ENCODE results near the gene NBEAL1.
"Not testable (repeated sequence)": the region's sequence is repeated elsewhere in the genome, so short reads cannot be mapped to it uniquely, and the experiment has no call there.

NBEAL1 gene

DNA sequence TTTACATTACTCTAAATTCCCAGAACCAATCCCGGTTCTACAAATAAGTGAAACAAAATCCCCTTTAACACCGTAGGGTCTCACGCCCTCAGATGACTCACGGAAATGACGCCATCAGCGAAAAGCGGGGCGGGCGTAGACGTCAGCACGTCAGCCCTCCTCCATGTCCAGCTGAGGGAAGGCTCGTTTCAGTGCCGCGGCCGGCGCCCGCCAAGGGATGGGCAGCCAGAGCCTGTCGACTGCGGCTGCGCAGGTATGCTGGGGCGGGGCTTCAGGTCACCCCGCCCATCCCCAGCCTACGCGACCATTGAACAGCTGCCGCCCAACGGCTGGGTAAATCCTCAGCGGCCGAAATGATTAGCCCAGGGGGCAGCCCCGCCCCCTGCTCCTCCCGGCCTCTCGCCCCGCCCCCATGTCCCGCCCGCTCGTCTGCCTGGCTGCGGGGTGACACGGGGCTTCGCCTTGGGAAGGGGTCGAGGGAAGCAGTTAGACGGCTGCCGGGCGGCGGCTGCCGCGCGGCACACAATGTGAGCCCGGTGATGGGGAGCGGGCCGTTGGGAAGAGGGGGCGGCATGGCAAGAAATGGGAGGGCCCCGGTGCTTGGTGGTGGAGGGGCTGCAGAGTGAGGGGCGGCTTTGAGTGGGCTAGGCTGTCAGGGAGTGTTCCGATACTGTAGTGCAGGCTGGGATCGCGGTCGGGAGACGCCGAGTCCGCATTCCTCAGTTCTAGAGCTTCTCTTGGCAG is at the start of gene NBEAL1:
TSS of gene NBEAL1 (plus strand) at position 420 of the 744 bp plus-strand sequence. CDS start 1,510 bp downstream, outside the sequence.
- DNase-seq (ENCODE audit: low read depth), result peak; percentile 95

DNA sequence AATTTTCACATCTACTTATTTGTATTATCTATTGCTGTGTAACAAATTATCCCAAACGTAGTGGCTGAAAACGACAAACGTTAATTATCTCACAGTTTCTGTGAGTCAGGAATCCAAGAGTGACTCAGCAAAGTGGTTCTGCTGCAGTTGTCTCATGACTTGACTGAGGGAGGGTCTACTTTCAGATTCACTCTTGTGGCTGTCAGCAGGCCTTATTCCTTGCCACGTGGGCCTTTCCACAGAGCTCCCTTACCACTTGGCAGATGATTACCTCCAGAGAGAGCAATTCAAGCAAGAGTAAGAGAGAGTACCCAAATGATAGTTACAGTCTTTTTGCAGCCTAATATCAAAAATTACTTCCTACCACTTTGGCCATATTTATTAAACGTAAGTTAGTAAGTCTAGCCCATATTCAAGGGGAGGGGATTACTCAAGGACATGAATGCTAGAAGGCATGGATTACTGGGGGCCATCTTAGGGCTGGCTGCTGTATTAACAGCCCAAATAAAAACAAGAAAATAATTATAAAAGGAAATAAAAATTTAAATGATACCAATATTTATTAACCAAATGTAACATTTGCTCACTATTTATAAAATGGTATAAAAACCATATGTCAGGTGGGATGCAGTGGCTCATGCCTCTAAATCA is 48.7 kb upstream of the NBEAL1 start:
- peak; percentile 6 for DNase-seq (ENCODE audit: low read depth)

DNA sequence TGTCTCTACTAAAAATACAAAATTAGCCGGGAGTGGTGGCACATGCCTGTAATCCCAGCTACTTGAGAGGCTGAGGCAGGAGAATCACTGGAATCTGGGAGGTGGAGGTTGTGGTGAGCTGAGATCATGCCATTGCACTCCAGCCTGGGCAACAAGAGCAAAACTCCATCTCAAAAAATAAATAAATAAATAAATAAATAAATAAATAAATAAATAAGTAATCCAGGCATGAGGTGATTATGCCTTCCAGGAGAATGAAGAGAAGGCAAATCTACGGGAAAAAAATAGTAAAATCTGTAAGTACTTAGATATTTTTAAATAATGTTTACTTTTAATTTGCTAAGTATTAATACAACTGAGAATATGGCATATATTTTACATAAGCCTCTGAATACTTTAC is 45.3 kb upstream of the NBEAL1 start:
- DNase-seq (ENCODE audit: low read depth), result not testable (repeated sequence)

DNA sequence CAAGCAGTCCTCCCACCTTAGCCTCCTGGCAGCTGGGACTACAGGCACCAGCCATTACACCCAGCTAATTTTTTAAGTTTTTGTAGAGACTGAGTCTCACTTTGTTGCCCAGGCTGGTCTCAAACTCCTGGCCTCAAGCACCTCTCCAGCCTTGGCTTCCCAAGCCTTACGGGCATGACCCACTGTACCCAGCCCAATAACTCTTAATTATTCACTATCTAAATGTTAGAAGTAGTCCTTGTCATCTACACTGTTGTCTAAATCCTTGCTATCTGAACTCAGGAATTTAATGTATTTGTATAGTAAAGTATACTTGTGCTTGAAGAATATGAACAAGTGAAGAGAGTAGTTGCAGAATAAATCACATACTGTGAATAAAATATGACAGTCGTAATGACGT is 37.9 kb upstream of the NBEAL1 start:
- DNase-seq (ENCODE audit: low read depth), result no peak

GRCh38 chr2:202982779-202983491 is 31.7 kb upstream of the NBEAL1 start:
- DNase-seq (ENCODE audit: low read depth), result no peak

DNA sequence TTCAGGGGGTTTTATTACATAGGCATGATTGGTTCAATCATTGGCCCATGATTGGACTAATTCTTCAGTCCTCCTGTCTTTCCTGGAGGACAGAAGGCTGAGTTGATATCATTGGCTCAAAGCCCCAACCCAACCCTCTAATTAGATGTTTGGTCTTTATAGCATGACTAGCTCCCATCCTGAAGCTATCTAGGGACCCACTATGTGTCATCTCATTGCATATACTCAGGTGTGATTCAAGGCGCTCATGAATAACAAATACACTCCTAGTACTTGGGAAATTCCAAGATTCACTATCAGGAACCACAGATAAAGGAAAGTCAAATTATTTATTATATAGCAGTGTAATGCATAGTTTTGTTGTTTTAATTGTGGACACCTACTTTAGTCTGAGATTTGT is 24.9 kb upstream of the NBEAL1 start:
- DNase-seq (ENCODE audit: low read depth), result no peak

- DNase-seq (ENCODE audit: low read depth), result no peak
Measured at GRCh38 chr2:202990501-202990900, 24.2 kb upstream of the NBEAL1 start.

- DNase-seq (ENCODE audit: low read depth), result not testable (repeated sequence)
Measured at GRCh38 chr2:202997113-202997512, 17.6 kb upstream of the NBEAL1 start.

DNA sequence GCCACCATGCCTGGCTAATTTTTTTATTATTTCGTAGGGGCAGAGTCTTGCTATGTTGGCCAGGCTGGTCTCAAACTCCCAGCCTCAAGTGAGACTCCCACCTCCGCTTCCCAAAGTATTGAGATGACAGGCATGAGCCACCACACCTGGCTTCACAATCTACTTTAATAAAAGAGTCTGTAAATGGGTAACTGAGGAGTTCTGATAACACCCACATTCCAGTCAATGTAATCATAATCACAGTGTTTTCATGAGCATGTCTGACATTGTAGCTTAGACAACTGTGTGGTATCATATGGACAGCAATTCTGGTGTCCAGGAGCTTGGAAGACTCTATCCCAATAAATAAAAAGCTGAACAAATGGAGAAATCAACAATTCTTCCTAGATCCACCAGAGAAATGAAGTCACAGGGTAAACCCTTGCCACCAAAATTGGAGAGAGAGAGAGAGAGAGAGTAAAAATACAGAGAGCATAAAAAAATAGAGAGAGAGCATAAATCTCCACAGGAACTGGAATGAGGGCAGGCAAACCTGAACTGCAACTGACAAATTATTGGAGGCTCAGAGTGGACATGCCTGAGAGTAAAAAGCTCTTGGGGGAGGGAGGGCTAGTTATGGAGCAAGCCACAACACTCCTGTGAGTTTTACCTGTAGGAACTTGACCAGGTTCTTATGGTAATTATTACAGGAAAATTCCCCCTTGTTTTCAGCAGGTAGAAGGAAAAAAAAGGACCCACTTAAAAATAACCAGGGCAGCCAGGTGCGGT is 12.4 kb upstream of the NBEAL1 start:
- DNase-seq (ENCODE audit: low read depth), result no peak

DNA sequence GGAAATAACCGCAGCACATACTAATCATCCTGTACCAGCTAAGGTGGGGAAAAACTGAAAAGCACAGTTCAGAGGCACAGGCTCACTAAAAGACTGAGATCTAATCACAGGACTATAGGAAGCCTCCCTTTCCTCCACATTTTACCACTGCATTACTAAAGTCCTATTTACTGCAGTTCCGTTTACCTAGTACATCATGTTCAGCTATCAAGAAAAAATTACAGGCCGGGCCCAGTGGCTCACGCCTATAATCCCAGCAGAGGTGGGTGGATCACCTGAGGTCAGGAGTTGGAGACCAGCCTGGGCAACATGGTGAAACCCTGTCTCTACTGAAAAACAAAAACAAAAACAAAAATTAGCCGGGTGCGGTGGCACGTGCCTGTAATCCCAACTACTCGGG is 11.0 kb upstream of the NBEAL1 start:
- no peak for DNase-seq (ENCODE audit: low read depth)

DNA sequence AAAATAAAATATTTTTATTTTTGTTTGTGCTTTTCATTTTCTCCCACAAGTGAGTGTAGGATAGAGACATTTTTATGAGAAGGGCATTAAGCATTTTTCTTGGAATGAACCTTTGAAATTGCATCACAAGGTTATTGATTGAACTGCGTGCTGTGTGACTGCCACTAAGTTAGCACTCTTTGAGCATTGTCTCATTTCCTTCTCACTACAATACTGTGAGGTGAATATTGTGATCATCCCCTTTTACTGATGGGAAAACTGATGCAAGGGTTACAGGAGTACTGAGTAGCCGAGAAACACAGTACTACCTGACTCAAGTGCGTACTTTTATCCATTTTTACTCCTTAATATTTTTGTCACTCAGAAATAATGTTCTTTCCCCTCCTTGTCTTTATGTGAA is 2.0 kb downstream of the NBEAL1 start:
- no peak for DNase-seq (ENCODE audit: low read depth)

DNA sequence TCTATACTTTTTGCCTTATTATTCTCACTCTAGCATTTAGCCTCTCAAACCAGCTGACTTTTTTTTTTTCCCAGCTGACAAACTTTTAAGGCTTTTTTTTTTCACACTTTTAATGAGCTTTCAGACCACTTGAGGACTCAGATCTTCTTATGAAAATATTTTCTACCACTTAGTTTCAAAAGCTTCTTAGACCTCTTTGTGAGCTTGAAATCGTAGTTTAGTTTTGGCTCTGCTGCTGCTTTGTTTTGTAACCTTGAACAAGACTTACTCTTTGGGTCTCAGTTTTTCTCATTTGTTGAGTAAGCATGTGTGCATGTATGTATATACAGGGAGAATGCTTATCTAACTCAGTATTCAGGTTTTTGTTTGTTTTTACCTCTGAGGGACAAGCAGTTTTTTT is 3.5 kb downstream of the NBEAL1 start:
- DNase-seq (ENCODE audit: low read depth), result no peak

GRCh38 chr2:203019142-203019541 is 4.5 kb downstream of the NBEAL1 start:
- DNase-seq (ENCODE audit: low read depth), result no peak

DNA sequence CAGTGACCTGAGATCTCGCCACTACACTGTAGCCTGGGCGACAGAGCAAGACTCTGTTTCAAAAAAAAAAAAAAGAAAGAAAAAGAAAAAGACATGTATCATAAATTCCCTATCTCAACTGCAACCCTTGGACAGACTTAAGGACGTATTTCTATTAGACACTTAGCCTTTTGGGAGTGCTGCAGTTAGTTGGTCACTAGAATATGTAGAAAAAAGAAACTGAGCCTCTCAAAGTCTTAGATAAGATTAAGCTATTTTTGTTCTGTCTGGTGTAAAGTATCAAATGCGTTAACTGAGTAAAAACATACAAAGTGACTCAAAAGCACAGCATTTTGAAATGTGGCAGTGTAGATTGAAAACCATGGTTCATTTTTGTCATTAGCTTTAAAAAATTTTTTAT is 7.3 kb downstream of the NBEAL1 start:
- no peak for DNase-seq (ENCODE audit: low read depth)

- no peak for DNase-seq (ENCODE audit: low read depth)
Measured at GRCh38 chr2:203022751-203023150, 8.1 kb downstream of the NBEAL1 start.

GRCh38 chr2:203025592-203025991 is 10.9 kb downstream of the NBEAL1 start:
- no peak for DNase-seq (ENCODE audit: low read depth)

DNA sequence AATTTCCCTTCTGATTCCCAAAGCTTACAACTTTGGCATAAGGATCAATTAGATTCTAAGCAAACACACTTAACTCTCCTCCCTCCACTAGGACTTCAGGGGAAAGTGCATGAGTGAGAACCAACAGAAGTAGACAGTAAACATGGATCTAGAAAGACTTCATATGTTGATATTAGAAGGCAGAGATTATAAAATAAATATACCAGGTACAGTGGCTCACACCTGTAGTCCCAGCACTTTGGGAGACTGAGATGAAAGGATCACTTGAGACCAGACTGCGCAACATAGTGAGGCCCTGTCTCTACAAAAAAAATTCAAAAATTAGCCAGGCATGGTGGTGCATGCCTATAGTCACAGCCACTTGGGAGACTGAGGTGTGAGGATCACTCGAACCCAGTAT is 15.9 kb downstream of the NBEAL1 start:
- no peak for DNase-seq (ENCODE audit: low read depth)

DNA sequence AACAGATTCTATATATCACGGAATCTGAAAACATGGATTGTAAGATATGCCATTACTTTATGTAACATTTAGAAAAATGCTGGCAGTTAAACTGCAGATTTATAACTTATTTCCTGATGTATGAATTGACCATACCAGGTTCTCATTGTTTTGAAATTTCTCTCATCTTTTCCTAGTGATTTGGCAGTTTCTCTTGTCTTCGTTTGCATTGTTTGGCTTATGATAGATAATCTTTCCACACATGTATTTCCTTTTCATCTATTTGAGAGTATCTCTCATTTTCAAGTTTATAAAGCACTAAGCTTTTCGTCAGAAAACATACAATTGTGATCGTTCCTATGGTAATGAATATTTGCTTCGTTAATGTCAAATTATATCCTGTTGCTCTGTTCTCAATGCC is 16.3 kb downstream of the NBEAL1 start:
- DNase-seq (ENCODE audit: low read depth), result no peak

DNA sequence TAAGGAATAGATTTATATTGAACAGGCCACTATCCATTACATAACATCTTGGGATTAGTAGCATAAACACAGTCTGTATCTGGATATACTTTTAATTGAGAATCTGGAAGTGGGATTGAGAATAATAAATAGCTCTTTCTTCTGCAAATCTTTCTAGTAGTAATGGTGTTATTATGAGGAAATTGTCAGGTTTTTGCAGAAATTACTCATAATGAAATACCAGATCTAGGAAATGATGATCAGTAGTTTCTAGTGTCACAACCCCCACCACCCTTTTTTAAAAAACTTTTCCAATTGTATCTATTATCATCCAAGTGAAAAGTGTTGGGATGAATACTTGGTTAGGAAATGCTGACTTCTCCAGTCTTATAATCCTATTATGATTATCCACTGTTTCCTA is 18.7 kb downstream of the NBEAL1 start:
- DNase-seq (ENCODE audit: low read depth), result no peak

GRCh38 chr2:203035879-203036470 is 21.3 kb downstream of the NBEAL1 start:
- DNase-seq (ENCODE audit: low read depth), result no peak

- DNase-seq (ENCODE audit: low read depth), result no peak
Measured at GRCh38 chr2:203037026-203037425, 22.4 kb downstream of the NBEAL1 start.

- no peak for DNase-seq (ENCODE audit: low read depth)
Measured at GRCh38 chr2:203038586-203038985, 23.9 kb downstream of the NBEAL1 start.

All from activated T-cell treated with anti-CD3 and anti-CD28 coated beads for 24 hours (primary cell).